Activated CD4-positive, CD25-positive, alpha-beta regulatory T cell treated with anti-CD3 and anti-CD28 coated beads, Interleukin-2, amount 50 U/mL, for 72 hours (primary cell): ENCODE results near the gene FBXO45.
A peak's percentile ranks its signal among the peaks of the same experiment; 100 is the strongest.
"Not testable (repeated sequence)": the region's sequence is repeated elsewhere in the genome, so short reads cannot be mapped to it uniquely, and the experiment has no call there.

Experiments used
- DNase-seq: peaks from one replicate; pipeline ENCODE4 v3.0.0; 2021

FBXO45 gene

GRCh38 chr3:196558476-196558875 lies 10.0 kb upstream of the FBXO45 start:
- DNase-seq: no peak

DNA sequence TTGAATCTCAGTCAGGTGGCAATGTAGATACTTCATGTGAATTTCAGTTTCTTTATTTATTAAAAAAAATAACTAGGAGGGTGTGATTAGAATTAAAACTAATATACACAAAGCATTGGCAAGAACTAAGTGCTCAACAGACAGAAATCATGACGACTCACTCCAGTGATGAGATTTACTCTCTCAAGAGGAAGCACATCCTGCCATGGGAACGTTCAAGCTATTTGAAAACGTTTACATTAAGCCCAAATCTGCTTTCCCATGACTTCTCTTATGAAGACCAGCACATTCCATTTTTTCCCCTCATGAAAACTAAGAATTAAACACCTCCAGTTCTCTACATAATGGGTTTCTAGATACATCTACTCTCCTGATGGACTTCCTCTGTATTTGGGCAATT lies 8.6 kb upstream of the FBXO45 start:
- DNase-seq: no peak

- DNase-seq: peak; percentile 40
Observed at GRCh38 chr3:196563721-196564225, 4.7 kb upstream of the FBXO45 start.

DNA sequence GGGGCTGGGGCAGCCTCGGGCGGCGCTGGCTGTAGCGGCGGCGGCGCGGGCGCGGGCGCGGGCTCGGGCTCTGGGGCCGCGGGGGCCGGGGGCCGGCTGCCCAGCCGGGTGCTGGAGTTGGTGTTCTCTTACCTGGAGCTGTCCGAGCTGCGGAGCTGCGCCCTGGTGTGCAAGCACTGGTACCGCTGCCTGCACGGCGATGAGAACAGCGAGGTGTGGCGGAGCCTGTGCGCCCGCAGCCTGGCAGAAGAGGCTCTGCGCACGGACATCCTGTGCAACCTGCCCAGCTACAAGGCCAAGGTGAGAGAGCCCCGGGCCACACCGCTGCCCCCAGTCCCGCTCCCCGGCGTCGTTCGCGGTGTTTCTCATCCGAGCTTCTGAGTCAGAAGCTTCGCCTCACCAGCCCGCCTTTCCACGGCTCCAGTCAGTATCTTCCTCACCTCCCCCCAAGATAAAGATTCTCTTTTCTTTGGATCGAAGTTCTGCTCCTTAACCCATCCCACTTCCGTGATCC lies 600 bp downstream of the FBXO45 start:
- DNase-seq: peak; percentile 61

DNA sequence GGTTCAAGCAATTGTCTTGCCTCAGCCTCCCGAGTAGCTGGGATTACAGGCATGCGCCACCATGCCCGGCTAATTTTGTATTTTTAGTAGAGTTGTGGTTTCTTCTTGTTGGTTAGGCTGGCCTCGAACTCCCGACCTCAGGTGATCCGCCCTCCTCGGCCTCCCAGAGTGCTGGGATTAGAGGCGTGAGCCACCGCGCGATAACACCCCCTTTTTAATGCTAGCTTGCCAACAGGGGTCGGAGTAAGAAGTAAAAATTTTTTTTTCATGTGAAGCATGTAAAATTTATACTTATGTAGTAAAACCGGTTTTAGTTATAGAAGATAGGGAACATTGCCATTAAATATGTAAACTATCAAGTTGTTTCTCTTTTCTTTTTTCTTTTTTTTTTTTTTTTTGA lies 1.9 kb downstream of the FBXO45 start:
- DNase-seq: not testable (repeated sequence)

DNA sequence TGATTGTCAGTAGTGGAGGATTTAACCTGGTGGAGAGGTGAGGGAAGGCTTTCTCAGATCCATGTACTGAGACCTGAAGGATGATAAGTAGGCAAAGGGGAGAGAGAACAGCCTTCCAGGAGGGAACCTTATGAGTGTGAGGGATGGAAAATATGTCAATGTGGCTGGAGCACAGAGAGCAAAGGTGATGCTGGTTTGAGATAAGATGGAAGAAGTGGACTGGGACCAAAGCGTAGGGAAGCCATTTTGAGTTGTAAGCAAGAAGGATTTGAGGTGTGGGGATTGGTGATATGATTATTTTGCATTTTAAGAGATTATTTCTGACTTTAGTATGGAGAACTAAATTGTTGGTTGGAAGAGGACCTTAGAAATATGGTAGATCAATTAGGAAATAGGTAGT lies 3.9 kb downstream of the FBXO45 start:
- no peak for DNase-seq

- DNase-seq: no peak
Observed at GRCh38 chr3:196585044-196585757, 16.7 kb downstream of the FBXO45 start.

DNA sequence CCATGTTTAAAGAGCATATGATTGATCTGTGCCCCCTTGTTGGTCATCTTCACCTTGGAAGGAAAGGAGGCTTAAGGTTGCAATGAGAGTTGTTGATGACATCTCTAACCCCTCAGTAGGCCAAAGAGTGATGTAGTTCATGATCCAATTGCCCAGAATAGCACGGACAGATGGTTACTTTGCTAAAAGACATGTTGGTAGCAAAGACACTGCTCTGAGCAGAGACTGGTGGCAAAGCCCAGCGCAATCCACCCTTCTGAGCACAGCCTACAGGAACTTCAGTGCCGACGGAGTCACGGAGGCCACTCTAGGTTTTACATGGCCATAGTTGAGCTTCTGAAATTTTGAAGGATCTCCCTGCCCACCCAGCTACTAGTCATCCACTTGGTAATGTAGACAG lies 21.8 kb downstream of the FBXO45 start:
- no peak for DNase-seq

DNA sequence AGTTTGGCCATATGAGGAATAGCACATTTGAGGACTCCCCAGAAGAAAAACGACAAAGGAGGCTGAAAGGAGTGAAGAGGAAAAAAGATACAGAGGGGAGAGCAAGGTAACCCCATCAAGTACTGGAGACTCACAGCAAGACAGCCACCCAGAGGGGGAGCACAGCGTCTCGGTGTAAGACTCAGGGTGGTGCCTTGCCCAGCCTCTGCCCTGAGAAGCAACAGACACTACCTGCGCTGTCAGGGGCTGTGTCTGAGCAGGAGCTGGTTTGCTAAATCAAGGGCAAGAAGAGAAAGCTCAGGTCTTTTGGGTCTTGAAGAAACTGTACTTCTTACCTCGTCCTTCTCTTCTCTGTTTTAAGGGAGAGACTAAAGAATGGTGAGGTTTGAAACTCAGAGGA lies 27.9 kb downstream of the FBXO45 start:
- DNase-seq: no peak

- DNase-seq: peak; percentile 46
Observed at GRCh38 chr3:196597971-196598733, 29.7 kb downstream of the FBXO45 start.

DNA sequence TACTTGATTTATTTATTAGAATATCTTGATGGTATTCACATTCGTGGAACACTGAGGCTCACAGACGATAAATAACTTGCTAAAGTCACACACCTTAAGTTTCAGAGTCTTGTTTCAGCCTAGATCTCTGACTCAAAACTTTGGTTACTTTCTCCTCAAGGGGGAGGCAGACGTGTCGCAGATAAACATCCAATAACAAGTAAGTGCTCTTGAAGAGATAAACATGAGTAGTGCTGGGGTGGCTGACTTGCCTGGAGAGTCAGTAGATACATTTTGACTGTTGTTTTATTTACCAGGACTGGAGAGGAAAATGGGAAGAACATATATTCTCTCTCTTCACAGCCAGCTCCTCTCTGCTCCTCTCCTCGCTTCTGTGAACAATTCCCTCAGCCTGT lies 31.3 kb downstream of the FBXO45 start:
- no peak for DNase-seq

DNA sequence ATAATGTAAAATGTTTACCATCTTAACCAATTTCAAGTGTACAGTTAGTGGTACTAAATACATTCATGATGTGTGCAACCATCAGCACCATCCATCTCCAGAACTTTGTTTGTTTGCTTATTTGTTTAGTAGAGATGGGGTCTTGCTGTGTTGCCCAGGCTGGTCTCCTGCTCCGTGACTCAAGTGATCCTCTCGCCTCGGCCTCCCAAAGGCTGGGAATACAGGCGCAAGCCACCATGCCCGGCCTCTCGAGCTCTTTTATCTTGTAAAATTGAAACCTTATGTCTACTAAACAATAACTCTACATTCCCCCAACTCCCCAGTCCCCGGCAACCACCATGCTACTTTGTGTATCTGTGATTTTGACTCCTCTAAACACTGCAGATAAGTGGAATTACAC lies 31.9 kb downstream of the FBXO45 start:
- no peak for DNase-seq

DNA sequence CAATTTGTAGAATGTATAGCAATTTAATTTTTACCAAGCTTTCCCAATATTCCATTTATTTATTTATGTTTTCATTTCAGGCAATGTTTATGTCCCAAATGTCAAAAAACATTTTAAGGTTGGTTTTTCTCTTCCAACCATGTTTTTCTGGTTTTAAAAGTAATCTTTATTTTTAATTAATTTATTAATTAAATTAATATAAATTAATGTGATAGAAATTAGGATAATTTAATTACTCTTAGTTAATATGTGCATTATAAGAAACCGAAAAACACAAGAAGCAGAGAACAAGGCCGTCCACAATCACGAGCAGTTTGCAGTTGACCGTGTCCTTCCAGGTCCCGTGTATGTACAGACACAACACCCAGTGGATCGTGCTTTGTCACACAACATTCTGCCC lies 34.2 kb downstream of the FBXO45 start:
- DNase-seq: no peak

DNA sequence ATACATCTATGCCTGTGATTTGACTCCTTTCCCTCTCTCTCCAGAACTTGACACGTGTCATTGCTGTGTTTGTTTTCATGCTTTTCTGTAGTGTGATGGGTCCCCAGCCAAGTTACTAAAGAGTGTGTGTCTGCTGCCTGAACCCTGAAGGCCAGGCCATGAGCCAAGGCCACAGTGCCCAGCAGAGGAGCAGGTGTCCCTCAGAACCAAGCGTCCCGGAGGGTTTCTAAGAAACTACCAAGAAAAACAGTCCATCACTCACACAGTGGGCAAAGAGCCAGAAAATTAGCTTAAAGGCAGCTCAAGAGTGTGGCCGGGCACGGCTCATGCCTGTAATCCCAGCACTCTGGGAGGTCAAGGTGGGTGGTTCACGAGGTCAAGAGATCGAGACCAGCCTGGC lies 35.2 kb downstream of the FBXO45 start:
- no peak for DNase-seq

DNA sequence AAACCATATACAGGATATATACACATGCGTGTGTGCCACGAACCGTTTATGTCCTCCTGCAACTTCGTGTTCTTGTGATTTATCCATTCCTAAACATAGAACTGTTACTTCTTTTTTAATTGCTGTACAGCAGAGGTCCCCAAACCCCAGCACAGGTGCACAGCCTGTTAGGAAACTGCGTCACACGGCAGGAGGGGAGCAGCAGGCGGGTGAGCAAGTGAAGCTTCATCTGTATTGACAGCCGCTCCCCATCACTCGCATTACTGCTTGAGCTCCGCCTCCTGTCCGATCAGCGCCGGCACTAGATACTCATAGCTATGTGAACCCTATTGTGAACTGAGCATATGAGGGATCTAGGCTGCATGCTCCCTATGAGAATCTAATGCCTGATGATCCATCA lies 36.1 kb downstream of the FBXO45 start:
- no peak for DNase-seq

DNA sequence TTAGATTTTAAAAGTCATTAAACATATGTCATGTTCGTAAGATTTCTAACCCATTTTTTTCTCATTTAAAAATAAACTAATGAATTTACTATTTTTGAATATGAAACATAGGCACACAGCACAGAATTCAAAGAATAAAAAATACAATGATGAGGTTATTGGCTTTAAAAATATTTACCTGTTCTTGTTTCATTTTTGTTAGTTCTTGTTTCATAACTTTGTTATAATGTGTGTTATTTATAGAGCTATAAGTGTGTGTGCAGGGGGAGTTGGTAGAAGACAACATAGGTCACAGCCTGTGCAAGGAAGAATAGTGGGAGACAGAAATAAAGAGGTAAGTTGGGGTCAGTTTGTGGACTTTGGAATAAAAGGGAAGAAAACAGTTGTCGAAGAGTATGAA lies 40.2 kb downstream of the FBXO45 start:
- DNase-seq: no peak

- peak; percentile 95 for DNase-seq
Observed at GRCh38 chr3:196609343-196609775, 40.9 kb downstream of the FBXO45 start.

DNA sequence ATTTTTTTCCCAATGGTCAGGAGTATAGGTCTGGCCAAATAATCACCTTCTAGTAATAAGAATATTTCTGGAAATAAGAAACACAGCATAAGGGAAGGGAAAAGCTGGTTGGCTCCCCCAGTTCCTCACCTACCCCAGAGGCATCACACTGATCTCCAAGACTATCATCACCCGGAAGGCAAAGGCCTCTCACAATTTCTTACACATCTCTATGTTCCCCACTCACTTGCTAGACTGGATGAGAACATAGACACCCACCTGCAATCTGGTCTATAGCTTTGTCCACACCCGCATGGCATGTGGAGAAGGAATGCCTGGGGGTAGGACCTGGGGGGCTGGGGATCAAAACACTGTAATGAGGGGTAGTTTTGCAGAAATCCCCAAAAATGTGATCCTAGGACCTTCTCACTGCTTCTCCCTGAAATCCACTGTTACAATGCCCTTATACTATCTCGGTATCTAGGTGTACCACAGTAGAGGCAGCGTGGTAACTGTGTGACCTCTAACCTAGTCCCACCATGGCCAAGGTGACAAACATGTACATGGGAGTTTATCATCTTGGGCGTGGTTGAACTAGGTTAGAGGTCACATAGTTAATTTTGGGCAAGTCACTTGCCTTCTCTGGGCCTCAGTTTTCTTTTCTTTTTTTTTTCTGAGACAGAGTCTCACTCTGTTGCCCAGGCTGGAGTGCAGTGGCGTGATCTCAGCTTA lies 41.5 kb downstream of the FBXO45 start:
- no peak for DNase-seq

DNA sequence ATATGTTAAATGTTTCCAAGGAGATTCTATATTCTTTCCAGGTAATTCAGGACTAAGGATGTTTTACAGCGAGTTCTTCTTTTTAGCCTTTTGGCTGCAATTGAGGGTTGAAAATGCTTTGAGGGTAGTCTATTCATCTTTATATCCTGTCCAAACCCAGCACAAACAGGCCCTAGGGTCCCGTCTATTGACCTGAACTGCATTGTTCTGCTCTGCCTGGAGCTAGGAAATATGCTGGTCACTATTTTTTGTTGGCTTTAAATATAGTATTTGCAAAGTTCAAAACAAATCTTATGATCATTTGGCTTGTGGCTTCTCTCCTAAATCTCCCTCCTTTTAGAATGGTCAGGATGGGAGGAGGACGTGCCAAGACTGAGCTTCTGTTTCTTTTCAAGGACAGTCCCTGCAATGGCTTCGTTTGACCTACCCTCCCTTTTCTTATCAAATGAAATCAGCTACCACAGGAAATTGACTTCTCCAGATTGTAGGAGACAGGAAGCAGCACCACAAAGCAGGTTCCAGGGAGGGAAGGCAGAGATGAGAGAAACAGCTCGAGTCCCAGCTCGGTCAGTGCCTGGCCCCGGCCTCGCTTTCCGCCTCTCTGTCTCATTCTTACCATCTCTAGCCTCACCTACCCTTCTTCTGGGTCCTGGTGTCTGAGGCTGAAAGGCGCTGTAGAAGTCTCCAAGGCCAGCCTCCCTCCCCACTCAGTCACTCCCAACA lies 43.5 kb downstream of the FBXO45 start:
- no peak for DNase-seq

DNA sequence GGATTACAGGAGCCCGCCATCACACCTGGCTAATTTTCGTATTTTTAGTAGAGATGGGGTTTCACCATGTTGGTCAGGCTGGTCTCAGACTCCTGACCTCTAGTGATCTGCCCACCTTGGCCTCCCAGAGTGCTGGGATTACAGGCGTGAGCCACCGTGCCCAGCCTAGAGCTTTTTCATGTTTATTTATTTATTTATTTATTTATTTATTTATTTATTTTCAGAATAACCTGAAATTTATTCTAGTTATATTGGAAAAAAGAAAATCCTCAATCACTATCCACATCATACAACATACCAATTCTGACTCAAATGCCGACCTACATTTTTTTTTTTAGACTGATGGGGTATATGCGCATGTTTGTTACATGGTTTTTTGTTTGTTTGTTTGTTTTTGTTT lies 46.8 kb downstream of the FBXO45 start:
- not testable (repeated sequence) for DNase-seq

GRCh38 chr3:196617256-196617655 lies 48.8 kb downstream of the FBXO45 start:
- no peak for DNase-seq

DNA sequence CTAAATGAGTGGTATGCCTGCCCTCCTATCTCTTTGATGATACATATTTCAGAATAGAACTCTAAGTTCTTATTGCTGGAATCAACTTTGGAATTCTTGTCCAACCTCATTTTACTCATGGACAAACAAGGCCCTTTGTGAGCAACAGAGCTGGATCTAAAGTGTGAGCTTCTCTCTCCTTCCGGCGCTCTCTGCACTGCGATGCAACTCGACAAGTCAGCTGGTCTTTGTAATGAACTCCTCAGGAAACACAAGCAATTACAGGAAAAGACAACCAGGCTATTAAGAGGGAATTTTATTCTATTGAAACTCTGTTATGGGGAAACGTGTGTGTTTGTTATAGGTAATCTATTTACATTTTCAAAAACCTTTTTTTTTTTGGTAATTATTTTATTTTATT lies 50.8 kb downstream of the FBXO45 start:
- no peak for DNase-seq

- DNase-seq: not testable (repeated sequence)
Observed at GRCh38 chr3:196619627-196620026, 51.2 kb downstream of the FBXO45 start.
